Peyer's patch (tissue), 4 donors: Measurements from ENCODE around the gene SLC27A4.

Source experiments
- CTCF ChIP-seq, 6 experiments: fragments of 450-650 bp in 4 of 6; fragments of 200-600 bp in 2 of 6; sonication (generic) in 1 of 6; IDR thresholded peaks; one replicate each; pipeline ENCODE4 v1.5.1; 2017 to 2019; ENCODE audit warnings: antibody characterized with exemption in 6 of 6, mild to moderate bottlenecking in 3 of 6, moderate library complexity in 1 of 6
- POLR2A ChIP-seq, 2 donors: fragments of 450-650 bp; IDR thresholded peaks; one replicate each; pipeline ENCODE4 v1.5.1; 2017; ENCODE audit warnings: antibody characterized with exemption in 2 of 2, mild to moderate bottlenecking in 2 of 2, moderate library complexity in 2 of 2

DNA sequence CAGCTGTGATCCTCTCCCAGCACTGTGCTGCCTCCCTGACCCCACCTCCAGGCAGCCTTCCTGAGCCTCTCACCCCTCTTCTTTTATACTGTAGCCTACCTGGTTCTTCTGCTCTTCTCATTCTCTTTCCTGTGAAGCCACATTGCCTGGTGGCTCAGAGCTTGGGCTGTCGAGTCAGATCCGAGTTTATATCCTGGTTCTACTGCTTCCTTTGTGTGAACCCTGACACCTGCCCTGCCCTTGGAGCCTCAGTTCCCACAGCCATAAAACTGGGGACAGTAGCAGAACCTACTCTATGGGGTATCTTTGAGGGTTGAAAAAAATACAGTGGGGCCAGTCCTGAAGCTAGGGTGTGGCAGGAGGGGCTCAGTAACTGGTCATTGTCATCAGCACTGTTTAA, 8.8 kb downstream of the SLC27A4 start:
- no peak for TF ChIP-seq CTCF (IDR thresholded peaks at IDR 0.05)
- no peak for TF ChIP-seq POLR2A (IDR thresholded peaks at IDR 0.05)
